DOHH2 (cell line): Measurements from ENCODE around the gene KIF13A.

Source experiments
- H3F3A ChIP-seq: fragments of 200-600 bp; sonication (generic), shearing (Covaris generic); 2 replicates; pipeline ENCODE4 v1.6.0; 2016; ENCODE audit warnings: antibody characterized with exemption, mild to moderate bottlenecking; ENCODE audit not compliant: control insufficient read depth, insufficient read depth
- H3K27ac ChIP-seq: fragments of 200-600 bp; sonication (generic); 2 replicates; pipeline ENCODE4 v1.5.1; 2014; ENCODE audit warnings: low read depth, mild to moderate bottlenecking, low read length, moderate library complexity
- H3K27me3 ChIP-seq: fragments of 200-600 bp; sonication (generic); 2 replicates; pipeline ENCODE4 v1.6.1; 2014; ENCODE audit warnings: mild to moderate bottlenecking, low read length, mixed read lengths; ENCODE audit not compliant: control insufficient read depth
- H3K36me3 ChIP-seq: fragments of 200-600 bp; sonication (generic); 2 replicates; pipeline ENCODE4 v1.6.1; 2014; ENCODE audit warnings: mild to moderate bottlenecking, low read length, moderate library complexity, mixed read lengths; ENCODE audit not compliant: control insufficient read depth
- H3K4me1 ChIP-seq: fragments of 200-600 bp; sonication (generic); 2 replicates; pipeline ENCODE4 v1.6.1; 2014; ENCODE audit warnings: mild to moderate bottlenecking, low read length, mixed read lengths; ENCODE audit not compliant: control insufficient read depth
- H3K4me2 ChIP-seq: fragments of 200-600 bp; sonication (generic); 2 replicates; pipeline ENCODE4 v1.6.0; 2014; ENCODE audit warnings: mild to moderate bottlenecking, low read length, moderate library complexity
- H3K4me3 ChIP-seq: fragments of 200-600 bp; sonication (generic); 2 replicates; pipeline ENCODE4 v1.5.1; 2014; ENCODE audit warnings: mild to moderate bottlenecking, low read length, mixed read lengths
- H3K79me2 ChIP-seq: fragments of 200-600 bp; sonication (generic); 2 replicates; pipeline ENCODE4 v1.6.1; 2014; ENCODE audit warnings: mild to moderate bottlenecking, low read length, mixed read lengths; ENCODE audit not compliant: control insufficient read depth
- H3K9me2 ChIP-seq: fragments of 200-600 bp; sonication (generic); replicated peaks from 2 replicates; pipeline ENCODE4 v1.6.1; 2014; ENCODE audit warnings: mild to moderate bottlenecking, low read length, mixed read lengths; ENCODE audit not compliant: control insufficient read depth
- H3K9me3 ChIP-seq: fragments of 200-600 bp; sonication (generic); 2 replicates; pipeline ENCODE4 v1.6.1; 2014; ENCODE audit warnings: antibody characterized with exemption, low read length, mixed read lengths; ENCODE audit not compliant: control insufficient read depth, insufficient read depth
- H4K20me1 ChIP-seq: fragments of 200-600 bp; sonication (generic); 2 replicates; pipeline ENCODE4 v1.6.0; 2014; ENCODE audit warnings: low read depth, mild to moderate bottlenecking, antibody characterized with exemption, low read length, moderate library complexity; ENCODE audit not compliant: control insufficient read depth, insufficient read depth
- EZH2phosphoT487 ChIP-seq: fragments of 200-600 bp; sonication (generic); IDR thresholded peaks from 2 replicates; pipeline ENCODE4 v1.6.1; 2017; ENCODE audit warnings: borderline replicate concordance, mild to moderate bottlenecking, antibody characterized with exemption, low read length, moderate library complexity, mixed read lengths
- TF ChIP-seq, protein P1 (sequence below): fragments of 200-600 bp; sonication (generic); IDR thresholded peaks from one replicate; pipeline ENCODE4 v1.5.1; 2014; ENCODE audit warnings: antibody characterized with exemption, mild to moderate bottlenecking, low read depth, low read length; ENCODE audit not compliant: poor library complexity, severe bottlenecking

Gene KIF13A

DNA sequence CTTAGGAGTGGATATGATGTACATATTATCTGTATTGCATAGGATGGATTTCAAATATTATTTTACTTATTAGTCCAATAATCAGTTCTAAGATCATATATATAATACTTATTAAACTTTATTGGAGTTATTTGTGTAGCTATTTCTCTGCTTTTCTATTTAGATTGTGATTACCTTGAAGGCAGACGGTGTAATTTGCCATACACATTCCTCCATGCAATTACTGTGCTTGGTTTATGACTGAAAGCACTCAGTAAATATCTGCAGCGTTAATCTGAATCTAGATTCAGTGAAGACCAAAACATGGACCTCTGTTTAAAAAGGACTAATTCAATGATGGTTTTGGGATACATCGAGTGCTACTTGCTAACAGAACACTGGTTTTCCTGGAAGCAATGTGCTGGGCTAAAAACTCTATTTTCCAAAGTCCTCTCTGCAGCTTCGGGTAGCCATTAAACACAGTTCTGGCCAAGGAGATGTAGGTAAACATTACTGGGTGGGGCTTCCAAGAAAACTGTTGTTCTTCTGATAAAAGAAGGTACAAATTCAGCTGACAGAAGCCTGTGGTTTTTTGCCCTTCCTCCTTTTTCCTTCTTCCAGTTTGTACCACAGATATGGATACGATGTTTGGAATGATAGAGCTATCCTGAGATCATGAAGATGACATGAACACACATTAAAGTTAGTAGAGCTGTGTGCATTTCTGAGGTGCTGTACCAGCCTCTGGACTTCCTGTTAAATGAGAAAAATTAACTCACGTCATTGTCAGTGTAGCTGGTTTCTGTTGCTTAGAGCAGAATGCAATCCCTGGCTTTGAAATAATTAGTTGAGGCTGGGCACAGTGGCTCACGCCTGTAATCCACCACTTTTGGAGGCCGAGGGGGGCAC is 144.3 kb downstream of the KIF13A start:
- TF ChIP-seq EZH2phosphoT487 = no peak
- TF ChIP-seq, protein P1, sequence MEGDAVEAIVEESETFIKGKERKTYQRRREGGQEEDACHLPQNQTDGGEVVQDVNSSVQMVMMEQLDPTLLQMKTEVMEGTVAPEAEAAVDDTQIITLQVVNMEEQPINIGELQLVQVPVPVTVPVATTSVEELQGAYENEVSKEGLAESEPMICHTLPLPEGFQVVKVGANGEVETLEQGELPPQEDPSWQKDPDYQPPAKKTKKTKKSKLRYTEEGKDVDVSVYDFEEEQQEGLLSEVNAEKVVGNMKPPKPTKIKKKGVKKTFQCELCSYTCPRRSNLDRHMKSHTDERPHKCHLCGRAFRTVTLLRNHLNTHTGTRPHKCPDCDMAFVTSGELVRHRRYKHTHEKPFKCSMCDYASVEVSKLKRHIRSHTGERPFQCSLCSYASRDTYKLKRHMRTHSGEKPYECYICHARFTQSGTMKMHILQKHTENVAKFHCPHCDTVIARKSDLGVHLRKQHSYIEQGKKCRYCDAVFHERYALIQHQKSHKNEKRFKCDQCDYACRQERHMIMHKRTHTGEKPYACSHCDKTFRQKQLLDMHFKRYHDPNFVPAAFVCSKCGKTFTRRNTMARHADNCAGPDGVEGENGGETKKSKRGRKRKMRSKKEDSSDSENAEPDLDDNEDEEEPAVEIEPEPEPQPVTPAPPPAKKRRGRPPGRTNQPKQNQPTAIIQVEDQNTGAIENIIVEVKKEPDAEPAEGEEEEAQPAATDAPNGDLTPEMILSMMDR = no peak
- Histone ChIP-seq H3K4me3 (no peak overlapping the region), H3K27me3 (no peaks in the 10 kb centered on the region), H3K4me2 (no peak overlapping the region), H3K4me1 (no peaks in the 10 kb centered on the region), H3F3A (no peaks in the 10 kb centered on the region), H3K36me3 (no peaks in the 10 kb centered on the region), H3K9me3 (no peaks in the 10 kb centered on the region), H4K20me1 (no peaks in the 10 kb centered on the region), H3K9me2 (no peaks in the 10 kb centered on the region), H3K27ac (no peak overlapping the region), H3K79me2 (no peaks in the 10 kb centered on the region)

DNA sequence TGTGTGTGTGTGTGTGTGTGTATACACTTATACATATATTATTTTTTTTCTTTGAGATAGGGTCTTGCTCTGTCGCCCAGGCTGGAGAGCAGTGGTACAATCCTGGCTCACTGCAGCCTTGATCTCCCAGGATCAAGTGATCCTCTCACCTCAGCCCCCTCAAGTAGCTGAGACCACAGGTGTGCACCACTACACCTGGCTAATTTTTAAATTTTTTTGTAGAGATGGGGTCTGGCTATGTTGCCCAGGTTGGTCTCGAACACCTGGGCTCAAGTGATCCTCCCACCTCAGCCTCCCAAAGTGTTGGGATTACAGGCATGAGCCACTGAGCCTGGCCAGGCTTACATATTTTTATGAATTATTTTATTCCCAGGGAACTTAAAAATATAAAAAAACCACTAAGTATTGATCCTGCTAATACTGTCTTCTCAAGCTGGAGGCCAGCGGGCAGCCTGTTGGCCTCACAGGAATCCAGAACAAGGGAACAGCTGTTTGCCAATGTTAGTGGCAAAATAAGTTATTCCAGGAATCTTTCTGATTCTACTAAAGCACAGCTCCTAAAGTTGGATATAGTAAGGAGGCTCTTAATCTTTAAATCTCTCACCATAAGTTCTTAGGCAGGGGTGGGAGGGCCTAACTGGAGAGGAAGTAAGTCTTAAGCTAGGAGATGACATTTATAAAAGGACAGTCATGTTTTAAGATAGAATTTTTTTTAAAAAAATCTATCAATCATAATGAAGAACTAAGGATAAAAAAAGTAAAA is 145.2 kb downstream of the KIF13A start:
- no peaks in the 10 kb centered on the region for H3F3A ChIP-seq
- no peaks in the 10 kb centered on the region for H3K9me2 ChIP-seq
- H3K27me3 ChIP-seq = no peaks in the 10 kb centered on the region
- H3K27ac ChIP-seq = no peak overlapping the region
- no peak overlapping the region for H3K4me3 ChIP-seq
- H3K79me2 ChIP-seq = no peaks in the 10 kb centered on the region
- H3K9me3 ChIP-seq = no peaks in the 10 kb centered on the region
- H3K36me3 ChIP-seq = no peaks in the 10 kb centered on the region
- H3K4me1 ChIP-seq = no peaks in the 10 kb centered on the region
- H3K4me2 ChIP-seq = no peak overlapping the region
- H4K20me1 ChIP-seq = no peaks in the 10 kb centered on the region
- TF ChIP-seq, protein P1 = no peak
- TF ChIP-seq EZH2phosphoT487 = no peak

DNA sequence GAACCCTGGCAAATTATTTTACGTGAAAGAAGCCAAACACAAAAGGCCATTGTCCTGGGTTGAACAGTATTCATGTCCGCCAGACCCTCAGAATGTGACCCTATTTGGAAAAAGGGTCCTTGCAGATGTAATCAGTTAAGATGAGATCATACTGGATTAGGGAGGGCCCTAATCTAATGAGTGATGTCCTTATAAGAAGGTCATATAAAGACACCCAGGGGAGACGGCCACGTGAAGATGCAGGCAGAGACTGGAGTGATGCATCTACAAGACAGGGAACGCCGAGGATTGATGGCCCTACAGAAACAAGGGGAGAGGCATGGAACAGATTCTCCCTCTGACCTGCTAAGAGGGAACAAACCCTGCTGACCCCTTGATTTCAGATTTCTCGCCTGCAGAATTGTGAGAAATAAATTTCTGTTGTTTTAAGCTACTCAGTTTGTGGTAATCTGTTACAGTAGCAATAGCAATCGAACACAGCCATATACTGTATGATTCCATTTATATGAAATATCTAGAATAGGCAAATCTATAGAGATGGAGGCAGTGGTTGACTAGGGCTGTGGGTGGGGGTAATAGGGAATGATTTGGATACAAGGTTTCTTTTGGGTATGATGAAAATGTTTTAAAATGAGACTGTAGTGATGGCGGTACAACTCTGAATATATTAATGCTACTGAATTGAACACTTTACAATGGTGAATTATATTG is 147.8 kb downstream of the KIF13A start:
- no peaks in the 10 kb centered on the region for H3K9me2 ChIP-seq
- H3K79me2 ChIP-seq = no peaks in the 10 kb centered on the region
- H3K9me3 ChIP-seq = no peaks in the 10 kb centered on the region
- TF ChIP-seq, protein P1 = no peak
- no peak for TF ChIP-seq EZH2phosphoT487
- no peaks in the 10 kb centered on the region for H3K4me1 ChIP-seq
- no peak overlapping the region for H3K4me3 ChIP-seq
- no peak overlapping the region for H3K4me2 ChIP-seq
- no peak overlapping the region for H3K27ac ChIP-seq
- H3K27me3 ChIP-seq = no peaks in the 10 kb centered on the region
- no peaks in the 10 kb centered on the region for H3F3A ChIP-seq
- no peaks in the 10 kb centered on the region for H3K36me3 ChIP-seq
- no peaks in the 10 kb centered on the region for H4K20me1 ChIP-seq
